Medulla oblongata (tissue), 1 donor: ENCODE results near the gene GCSAM.
A peak's percentile ranks its signal among the peaks of the same experiment; 100 is the strongest.

ENCODE experiments used
- DNase-seq: peaks from one replicate; pipeline ENCODE4 v3.0.0-alpha.2; 2015; ENCODE audit errors: extremely low spot score

GCSAM gene

GRCh38 chr3:112129925-112130637 lies 3.0 kb downstream of the GCSAM start:
- no peak for DNase-seq

GRCh38 chr3:112128843-112129727 lies 4.0 kb downstream of the GCSAM start:
- DNase-seq: no peak

- peak; percentile 68 for DNase-seq
These were observed 5.2 kb downstream of the GCSAM start for GRCh38 chr3:112127522-112128494.

GRCh38 chr3:112126511-112126911 lies 6.5 kb downstream of the GCSAM start:
- DNase-seq: no peak

- no peak for DNase-seq
These were observed 8.0 kb downstream of the GCSAM start for GRCh38 chr3:112124907-112125607.

- DNase-seq: no peak
These were observed 9.5 kb downstream of the GCSAM start for GRCh38 chr3:112123548-112123947.

- no peak for DNase-seq
These were observed 10.2 kb downstream of the GCSAM start for GRCh38 chr3:112122870-112123269.

- no peak for DNase-seq
These were observed 11.2 kb downstream of the GCSAM start for GRCh38 chr3:112121577-112122547.

GRCh38 chr3:112119962-112120836 lies 12.8 kb downstream of the GCSAM start:
- DNase-seq: no peak

- DNase-seq: peak; percentile 77
These were observed 15.0 kb downstream of the GCSAM start for GRCh38 chr3:112117841-112118571.

GRCh38 chr3:112117415-112117814 lies 15.6 kb downstream of the GCSAM start:
- DNase-seq: no peak

- DNase-seq: no peak
These were observed 16.3 kb downstream of the GCSAM start for GRCh38 chr3:112116748-112117186.

GRCh38 chr3:112115806-112116383 lies 17.2 kb downstream of the GCSAM start:
- DNase-seq: no peak

- DNase-seq: no peak
These were observed 17.8 kb downstream of the GCSAM start for GRCh38 chr3:112115161-112115739.

GRCh38 chr3:112114576-112115160 lies 18.4 kb downstream of the GCSAM start:
- no peak for DNase-seq

GRCh38 chr3:112111785-112112402 lies 21.2 kb downstream of the GCSAM start:
- peak; percentile 82 for DNase-seq

GRCh38 chr3:112109322-112109721 lies 23.7 kb downstream of the GCSAM start:
- no peak for DNase-seq
